ENCODE results near the gene MINDY2.
"Not testable (repeated sequence)": the region's sequence is repeated elsewhere in the genome, so short reads cannot be mapped to it uniquely, and the experiment has no call there.

Gene MINDY2

GRCh38 chr15:58764468-58764867, 6.6 kb upstream of the MINDY2 start:
- no peak overlapping the region for H3K9ac ChIP-seq (ENCODE audit: low read depth, low read length)
- no peaks in the 10 kb centered on the region; the same call in 1 of the 2 replicates for H3K9me3 ChIP-seq (ENCODE audit: control insufficient read depth, insufficient read depth, low read length)
- H3K36me3 ChIP-seq (ENCODE audit: insufficient read depth, low read length): no peaks in the 10 kb centered on the region
- H3K4me1 ChIP-seq (ENCODE audit: insufficient read depth, low read length): no peaks in the 10 kb centered on the region

GRCh38 chr15:58766290-58766689, 4.8 kb upstream of the MINDY2 start:
- no peaks in the 10 kb centered on the region for H3K4me1 ChIP-seq (ENCODE audit: insufficient read depth, low read length)
- no peaks in the 10 kb centered on the region for H3K36me3 ChIP-seq (ENCODE audit: insufficient read depth, low read length)
- no peaks in the 10 kb centered on the region; the same call in 1 of the 2 replicates for H3K9me3 ChIP-seq (ENCODE audit: control insufficient read depth, insufficient read depth, low read length)
- H3K9ac ChIP-seq (ENCODE audit: low read depth, low read length): no peak overlapping the region

GRCh38 chr15:58768601-58769004, 2.5 kb upstream of the MINDY2 start:
- not testable (repeated sequence) for H3K36me3 ChIP-seq (ENCODE audit: insufficient read depth, low read length); H3K4me1 ChIP-seq (ENCODE audit: insufficient read depth, low read length); H3K9me3 ChIP-seq (ENCODE audit: control insufficient read depth, insufficient read depth, low read length); H3K9ac ChIP-seq (ENCODE audit: low read depth, low read length)

GRCh38 chr15:58770519-58770856, 614 bp upstream of the MINDY2 start:
- peak overlapping the region; percentile 44 for H3K9ac ChIP-seq (ENCODE audit: low read depth, low read length)
- H3K36me3 ChIP-seq (ENCODE audit: insufficient read depth, low read length): no peaks in the 10 kb centered on the region
- peaks cover 7% of the 10 kb centered on the region; the same call in 1 of the 2 replicates for H3K4me1 ChIP-seq (ENCODE audit: insufficient read depth, low read length)
- H3K9me3 ChIP-seq (ENCODE audit: control insufficient read depth, insufficient read depth, low read length): no peaks in the 10 kb centered on the region

- H3K36me3 ChIP-seq (ENCODE audit: insufficient read depth, low read length): no peaks in the 10 kb centered on the region
- H3K9me3 ChIP-seq (ENCODE audit: control insufficient read depth, insufficient read depth, low read length): no peaks in the 10 kb centered on the region
- peaks cover 7% of the 10 kb centered on the region; the same call in 1 of the 2 replicates for H3K4me1 ChIP-seq (ENCODE audit: insufficient read depth, low read length)
- peak overlapping the region; percentile 79 for H3K9ac ChIP-seq (ENCODE audit: low read depth, low read length)
These were observed 634 bp downstream of the MINDY2 start for GRCh38 chr15:58771621-58772250.

GRCh38 chr15:58773024-58773423, 1.9 kb downstream of the MINDY2 start:
- H3K36me3 ChIP-seq (ENCODE audit: insufficient read depth, low read length): no peaks in the 10 kb centered on the region
- H3K9ac ChIP-seq (ENCODE audit: low read depth, low read length): no peak overlapping the region; the same call in 1 of the 2 replicates
- peaks cover 7% of the 10 kb centered on the region; the same call in 1 of the 2 replicates for H3K4me1 ChIP-seq (ENCODE audit: insufficient read depth, low read length)
- H3K9me3 ChIP-seq (ENCODE audit: control insufficient read depth, insufficient read depth, low read length): no peaks in the 10 kb centered on the region

GRCh38 chr15:58775402-58775801, 4.3 kb downstream of the MINDY2 start:
- Histone ChIP-seq H3K36me3 (ENCODE audit: insufficient read depth, low read length) (no peaks in the 10 kb centered on the region), H3K9me3 (ENCODE audit: control insufficient read depth, insufficient read depth, low read length) (no peaks in the 10 kb centered on the region), H3K9ac (ENCODE audit: low read depth, low read length) (no peak overlapping the region), H3K4me1 (ENCODE audit: insufficient read depth, low read length) (peaks cover 7% of the 10 kb centered on the region; the same call in 1 of the 2 replicates)

GRCh38 chr15:58777107-58777506, 6.0 kb downstream of the MINDY2 start:
- Histone ChIP-seq H3K9ac (ENCODE audit: low read depth, low read length) (no peak overlapping the region), H3K9me3 (ENCODE audit: control insufficient read depth, insufficient read depth, low read length) (no peaks in the 10 kb centered on the region), H3K4me1 (ENCODE audit: insufficient read depth, low read length) (peaks cover 7% of the 10 kb centered on the region; the same call in 1 of the 2 replicates), H3K36me3 (ENCODE audit: insufficient read depth, low read length) (no peaks in the 10 kb centered on the region)

GRCh38 chr15:58779554-58779953, 8.5 kb downstream of the MINDY2 start:
- peaks cover 5% of the 10 kb centered on the region; the same call in 1 of the 2 replicates for H3K4me1 ChIP-seq (ENCODE audit: insufficient read depth, low read length)
- H3K36me3 ChIP-seq (ENCODE audit: insufficient read depth, low read length): no peaks in the 10 kb centered on the region
- no peaks in the 10 kb centered on the region for H3K9me3 ChIP-seq (ENCODE audit: control insufficient read depth, insufficient read depth, low read length)
- no peak overlapping the region for H3K9ac ChIP-seq (ENCODE audit: low read depth, low read length)

GRCh38 chr15:58785355-58785754, 14.3 kb downstream of the MINDY2 start:
- H3K9ac ChIP-seq (ENCODE audit: low read depth, low read length): no peak overlapping the region
- H3K36me3 ChIP-seq (ENCODE audit: insufficient read depth, low read length): no peaks in the 10 kb centered on the region
- no peaks in the 10 kb centered on the region for H3K4me1 ChIP-seq (ENCODE audit: insufficient read depth, low read length)
- H3K9me3 ChIP-seq (ENCODE audit: control insufficient read depth, insufficient read depth, low read length): no peaks in the 10 kb centered on the region

GRCh38 chr15:58788056-58788710, 17.1 kb downstream of the MINDY2 start:
- Histone ChIP-seq H3K9ac (ENCODE audit: low read depth, low read length) (no peak overlapping the region), H3K9me3 (ENCODE audit: control insufficient read depth, insufficient read depth, low read length) (no peaks in the 10 kb centered on the region), H3K36me3 (ENCODE audit: insufficient read depth, low read length) (no peaks in the 10 kb centered on the region), H3K4me1 (ENCODE audit: insufficient read depth, low read length) (no peaks in the 10 kb centered on the region)

- no peaks in the 10 kb centered on the region for H3K36me3 ChIP-seq (ENCODE audit: insufficient read depth, low read length)
- H3K4me1 ChIP-seq (ENCODE audit: insufficient read depth, low read length): no peaks in the 10 kb centered on the region
- no peaks in the 10 kb centered on the region for H3K9me3 ChIP-seq (ENCODE audit: control insufficient read depth, insufficient read depth, low read length)
- H3K9ac ChIP-seq (ENCODE audit: low read depth, low read length): no peak overlapping the region
These were observed 22.8 kb downstream of the MINDY2 start for GRCh38 chr15:58793862-58794261.

- Histone ChIP-seq H3K9ac (ENCODE audit: low read depth, low read length) (no peak overlapping the region), H3K9me3 (ENCODE audit: control insufficient read depth, insufficient read depth, low read length) (no peaks in the 10 kb centered on the region), H3K36me3 (ENCODE audit: insufficient read depth, low read length) (no peaks in the 10 kb centered on the region), H3K4me1 (ENCODE audit: insufficient read depth, low read length) (no peaks in the 10 kb centered on the region)
These were observed 24.7 kb downstream of the MINDY2 start for GRCh38 chr15:58795825-58796224.

GRCh38 chr15:58797505-58797904, 26.4 kb downstream of the MINDY2 start:
- Histone ChIP-seq H3K9ac (ENCODE audit: low read depth, low read length) (no peak overlapping the region), H3K9me3 (ENCODE audit: control insufficient read depth, insufficient read depth, low read length) (no peaks in the 10 kb centered on the region), H3K4me1 (ENCODE audit: insufficient read depth, low read length) (no peaks in the 10 kb centered on the region), H3K36me3 (ENCODE audit: insufficient read depth, low read length) (no peaks in the 10 kb centered on the region)

- Histone ChIP-seq H3K36me3 (ENCODE audit: insufficient read depth, low read length) (no peaks in the 10 kb centered on the region), H3K4me1 (ENCODE audit: insufficient read depth, low read length) (no peaks in the 10 kb centered on the region), H3K9ac (ENCODE audit: low read depth, low read length) (no peak overlapping the region), H3K9me3 (ENCODE audit: control insufficient read depth, insufficient read depth, low read length) (no peaks in the 10 kb centered on the region)
These were observed 34.0 kb downstream of the MINDY2 start for GRCh38 chr15:58805095-58805494.
